A673 (cell line): ENCODE results near the gene MRTFA. TPM values are rescaled to one million over a fixed set of nuclear protein-coding genes. Genes with fewer than 3 reads are reported as not detected.
A peak's percentile ranks its signal among the peaks of the same experiment; 100 is the strongest.

Source experiments
- BruUV-seq: library from RNA; stranded (reverse); fragments of 400-500 nt; replicated peaks from 2 replicates; lab custom pipeline; 2021; lab: Mats Ljungman, UMichigan
- CTCF ChIA-PET: fragments of 300-600 bp; sonication (Branson Sonifier 250); formaldehyde crosslinking; loops from one replicate; lab custom pipeline; 2022; ENCODE audit warnings: antibody characterized with exemption; lab: Charles Lee
- POLR2A ChIA-PET: fragments of 300-600 bp; sonication (Branson Sonifier 250); formaldehyde crosslinking; loops from one replicate; lab custom pipeline; 2022; ENCODE audit warnings: antibody characterized with exemption; ENCODE audit not compliant: low non-redundant PET; lab: Charles Lee
- DNase-seq: peaks from one replicate; pipeline ENCODE4 v3.0.0-alpha.2; 2015; ENCODE audit warnings: low spot score
- H3K27ac ChIP-seq: fragments of 200-600 bp; sonication (generic); 2 replicates; pipeline ENCODE4 v1.5.1; 2016; ENCODE audit warnings: mixed run types, low read depth, mild to moderate bottlenecking, mixed read lengths, antibody characterized with exemption, low read length; ENCODE audit not compliant: poor library complexity, severe bottlenecking
- H3K27me3 ChIP-seq: fragments of 200-600 bp; sonication (generic); replicated peaks from 2 replicates; pipeline ENCODE4 v1.6.1; 2017; ENCODE audit warnings: mixed run types, low read depth, mild to moderate bottlenecking, mixed read lengths, antibody characterized with exemption, low read length; ENCODE audit not compliant: insufficient read depth, poor library complexity
- H3K36me3 ChIP-seq: fragments of 200-600 bp; sonication (generic); 2 replicates; pipeline ENCODE4 v1.6.1; 2016; ENCODE audit warnings: mixed run types, mild to moderate bottlenecking, mixed read lengths, antibody characterized with exemption, low read length; ENCODE audit not compliant: insufficient read depth, poor library complexity, severe bottlenecking
- H3K4me1 ChIP-seq: fragments of 200-600 bp; sonication (generic); 2 replicates; pipeline ENCODE4 v1.6.1; 2017; ENCODE audit warnings: mixed run types, mild to moderate bottlenecking, mixed read lengths, antibody characterized with exemption, low read length; ENCODE audit not compliant: insufficient read depth, poor library complexity, severe bottlenecking
- H3K4me3 ChIP-seq: fragments of 200-600 bp; sonication (generic); 2 replicates; pipeline ENCODE4 v1.5.1; 2016; ENCODE audit warnings: low read depth, mixed run types, mild to moderate bottlenecking, mixed read lengths, low read length; ENCODE audit not compliant: poor library complexity, severe bottlenecking
- H3K9me3 ChIP-seq: fragments of 200-600 bp; sonication (generic); 2 replicates; pipeline ENCODE4 v1.6.1; 2016; ENCODE audit warnings: mixed run types, low read depth, mild to moderate bottlenecking, mixed read lengths, antibody characterized with exemption, low read length; ENCODE audit not compliant: poor library complexity, severe bottlenecking
- CTCF ChIP-seq: fragments of 300-800, 200-600 bp; sonication (generic); conservative IDR thresholded peaks from 2 replicates; pipeline ENCODE4 v1.5.1; 2017; ENCODE audit warnings: low read depth, mild to moderate bottlenecking, antibody characterized with exemption, low read length, moderate library complexity, mixed read lengths
- EZH2 ChIP-seq: fragments of 200-600 bp; sonication (generic); IDR thresholded peaks from 2 replicates; pipeline ENCODE4 v1.6.1; 2017; ENCODE audit warnings: borderline replicate concordance, low read depth, mild to moderate bottlenecking, mixed read lengths, antibody characterized with exemption, low read length; ENCODE audit not compliant: poor library complexity, severe bottlenecking
- intact Hi-C: fragments of 100-400 bp; cut with micrococcal nuclease; formaldehyde crosslinking; loops from one replicate; pipeline ENCODE4 v1.10.0; 2022; ENCODE audit not compliant: unreplicated experiment
- total RNA-seq: library from RNA; stranded (reverse); gene quantifications from 2 replicates; pipeline ENCODE4 v1.2.3, GENCODE V29; 2021

Gene MRTFA
- total RNA-seq, 1 experiment from 2014 or later, result 35.8 TPM

DNA sequence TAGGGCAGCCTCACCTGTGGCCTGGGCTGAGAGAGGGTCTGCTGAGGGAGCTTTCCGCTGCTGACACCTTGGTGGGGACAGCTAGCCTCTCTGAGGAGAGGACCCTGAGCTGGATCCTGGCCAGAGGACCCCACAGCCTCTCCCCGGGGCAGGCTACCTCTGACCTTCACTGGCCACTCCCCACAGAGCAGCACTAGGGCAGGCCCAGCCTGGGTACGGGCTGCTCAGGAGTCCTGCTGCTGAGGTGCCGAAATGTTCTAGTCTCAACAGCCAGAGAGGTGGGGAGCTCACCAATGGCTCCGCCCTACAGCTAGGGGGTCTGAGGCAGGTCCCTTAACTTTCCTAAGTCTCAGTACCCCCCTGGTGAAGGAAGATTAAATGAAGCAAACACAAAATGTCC lies 218.6 kb downstream of the MRTFA start:
- Histone ChIP-seq H3K4me3 (no peak overlapping the region), H3K4me1 (peaks cover 16% of the 10 kb centered on the region), H3K9me3 (no peaks in the 10 kb centered on the region), H3K27me3 (no peaks in the 10 kb centered on the region), H3K27ac (peak overlapping the region; percentile 55), H3K36me3 (peaks cover 15% of the 10 kb centered on the region)
- POLR2A ChIA-PET, result interaction anchor here (0.6 kb wide), 1 partner anchor 224 kb away, joined by 8 read pairs; no protein-coding TSS in a partner anchor
- intact Hi-C loops, result no loop called here
- no peak for DNase-seq
- CTCF ChIA-PET, result no interaction called here
- TF ChIP-seq EZH2, result no peak
- TF ChIP-seq CTCF, result no peak
- no TSS peak for BruUV-seq

GRCh38 chr22:40417041-40417440 lies 219.5 kb downstream of the MRTFA start:
- BruUV-seq, result no TSS peak
- POLR2A ChIA-PET, result no interaction called here

DNA sequence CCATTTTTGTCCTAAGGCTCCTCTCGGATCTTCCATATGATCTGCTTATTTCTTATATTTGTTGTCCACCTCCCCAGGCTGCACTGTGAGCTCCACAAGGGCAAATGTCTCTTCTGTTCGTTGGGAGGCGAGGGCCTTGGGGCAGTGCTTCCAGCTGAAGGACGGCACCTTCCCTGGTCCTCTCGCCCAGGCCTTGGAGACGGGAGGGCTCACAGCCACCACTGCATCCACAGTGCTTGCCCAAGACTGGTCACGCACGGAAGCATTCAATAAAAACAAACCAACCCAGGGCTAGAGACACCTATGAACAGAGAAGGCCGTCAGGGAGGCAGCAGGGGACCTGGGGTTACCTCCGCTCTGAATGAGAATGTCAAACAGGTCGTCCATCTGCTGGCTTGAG lies 219.9 kb downstream of the MRTFA start:
- H3K9me3 ChIP-seq, result no peaks in the 10 kb centered on the region
- ChIA-PET CTCF (no interaction called here), POLR2A (no interaction called here)

More at GRCh38 chr22:40417041-40417440, 219.5 kb downstream of the MRTFA start:
- no peak for TF ChIP-seq CTCF
- Histone ChIP-seq H3K4me1 (peaks cover 16% of the 10 kb centered on the region), H3K36me3 (peaks cover 22% of the 10 kb centered on the region), H3K27me3 (no peaks in the 10 kb centered on the region), H3K9me3 (no peaks in the 10 kb centered on the region), H3K27ac (peak overlapping the region; percentile 37), H3K4me3 (no peak overlapping the region)
- CTCF ChIA-PET, result no interaction called here
- intact Hi-C loops, result no loop called here
- DNase-seq, result no peak

More for the DNA sequence above, 219.9 kb downstream of the MRTFA start:
- no TSS peak for BruUV-seq
- DNase-seq, result no peak
- no peaks in the 10 kb centered on the region for H3K27me3 ChIP-seq
- no peak overlapping the region for H3K4me3 ChIP-seq
- TF ChIP-seq CTCF (no peak), EZH2 (no peak)
- intact Hi-C loops, result no loop called here
- H3K4me1 ChIP-seq, result peaks cover 16% of the 10 kb centered on the region
- H3K36me3 ChIP-seq, result peaks cover 25% of the 10 kb centered on the region
- peak overlapping the region; percentile 37 for H3K27ac ChIP-seq
